Prostate gland (tissue), 2 donors: ENCODE data around the gene GRM8.

Source experiments
- CTCF ChIP-seq, 4 experiments: fragments of 200-600 bp in 2 of 4; fragments of 450-650 bp in 2 of 4; sonication (generic) in 2 of 4; IDR thresholded peaks; 1 replicate in 3 of 4; 2 replicates in 1 of 4; pipeline ENCODE4 v1.5.1; 2016 to 2019; ENCODE audit warnings: antibody characterized with exemption in 4 of 4, mild to moderate bottlenecking in 2 of 4, moderate library complexity in 2 of 4
- POLR2A ChIP-seq: fragments of 450-650 bp; IDR thresholded peaks from one replicate; pipeline ENCODE4 v1.6.1; 2016; ENCODE audit warnings: antibody characterized with exemption, mild to moderate bottlenecking

GRCh38 chr7:126667742-126668366 is 584.9 kb downstream of the GRM8 start:
- TF ChIP-seq CTCF (IDR thresholded peaks at IDR 0.05) (no peak), POLR2A (no peak)
